ENCODE measurements around the gene ESYT2. TPM values are rescaled to one million over a fixed set of nuclear protein-coding genes. Genes with fewer than 3 reads are reported as not detected.
A peak's percentile ranks its signal among the peaks of the same experiment; 100 is the strongest.

ESYT2 gene
- total and polyA plus RNA-seq, 9 of the 15 experiments (the other 6 are each of a cell fraction or from before 2014, with no cell fraction given), result 5.8 to 86.9 (median 64.7) TPM

DNA sequence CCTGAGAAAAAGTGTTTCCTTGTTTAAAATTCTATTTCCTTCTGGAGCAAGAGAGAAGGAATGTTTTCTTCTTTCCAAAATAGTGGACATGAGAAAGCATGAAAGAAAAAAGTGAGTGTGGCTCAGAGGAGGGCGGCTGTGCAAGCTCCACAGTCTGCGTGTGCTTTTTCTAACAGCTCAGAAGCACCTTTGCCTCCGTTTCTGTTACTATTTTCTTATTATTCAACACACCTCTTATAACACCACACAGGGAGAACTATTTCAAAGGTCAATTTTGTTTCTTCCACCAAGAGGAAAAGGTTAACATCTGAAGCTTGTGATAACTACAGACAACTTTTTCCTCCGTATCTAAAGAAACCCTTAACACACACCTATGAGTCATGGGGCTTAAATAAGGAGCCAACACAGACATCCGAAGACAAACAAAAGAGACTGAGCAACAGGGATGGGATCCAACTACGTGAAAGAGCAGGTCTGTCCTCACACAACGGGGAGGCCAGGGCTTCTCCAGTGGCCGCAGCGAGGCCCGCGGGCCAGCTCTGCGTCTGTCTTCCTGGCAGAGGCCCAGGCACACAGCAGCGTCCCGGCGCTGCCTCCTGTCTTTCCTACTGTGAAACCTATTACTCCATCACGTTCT lies 88.5 kb downstream of the ESYT2 start (continued):
- TF ChIP-seq THRA (IDR thresholded peaks at IDR 0.05) (no peak), FOXK2 (conservative IDR thresholded peaks at IDR 0.05 in 1 of 2, IDR thresholded peaks at IDR 0.05 in 1 of 2; ENCODE audit: low read depth in 2 of 2) (peak; percentile 53 to 60; a peak in 3 of 4 replicates), HMGN3 (IDR thresholded peaks at IDR 0.05; ENCODE audit: borderline replicate concordance, extremely low read depth, insufficient read length, low read depth, low read length) (peak; percentile 55), GATA2 (CRISPR knock-in tag; IDR thresholded peaks at IDR 0.05) (peak; percentile 62; the same call in 1 of the 2 replicates), MYC (IDR thresholded peaks at IDR 0.05; ENCODE audit: low read depth, low read length) (peak; percentile 12; the same call in 1 of the 2 replicates), MYC (CRISPR knock-in tag; IDR thresholded peaks at IDR 0.05; ENCODE audit: borderline replicate concordance, low read depth) (no peak), OTX1 (CRISPR knock-in tag; IDR thresholded peaks at IDR 0.05) (no peak)

GRCh38 chr7:158740013-158740656 lies 89.2 kb downstream of the ESYT2 start:
- BruUV-seq (replicated peaks), result no TSS peak
- no peak overlapping the region for H3K4me3 ChIP-seq
- intact Hi-C loops (cut with micrococcal nuclease), result loop anchor here (2.0 to 5.0 kb wide), 2 partner anchors 38 to 89 kb away; partner anchors contain the start of genes ESYT2 and NCAPG2
- peaks cover 22 to 32% of the 10 kb centered on the region in 2 experiments; a peak in 4 of 5 replicates for H3K4me1 ChIP-seq (replicated peaks in 1 of 2; ENCODE audit: control insufficient read depth in 2 of 2, insufficient read depth in 2 of 2, low read length in 2 of 2)
- DNase-seq (ENCODE audit: extremely low read depth in 1 of 4, low spot score in 3 of 4) (peak in 2 of 4 experiments; percentile 48 to 58), ATAC-seq (peak; percentile 47), FAIRE-seq (peak; percentile 56)
- H3K4me2 ChIP-seq (ENCODE audit: insufficient read depth, low read length), result 0 out of 2 replicates have a peak overlapping the region, but pooled peaks have one; percentile 55
- POLR2A ChIA-PET, result interaction anchor here (0.7 to 3.5 kb wide), 9 partner anchors 8 to 128 kb away, joined by 3 to 22 read pairs (median 4); partner anchors contain the start of gene NCAPG2
- H3K9ac ChIP-seq (ENCODE audit: insufficient read depth in 1 of 2, low read depth in 2 of 2, low read length in 2 of 2), result peak overlapping the region; percentile 15 to 56; a peak in 3 of 4 replicates
- no peaks in the 10 kb centered on the region for H3K79me2 ChIP-seq (ENCODE audit: control insufficient read depth, insufficient read depth, low read length)
- H3K36me3 ChIP-seq (ENCODE audit: control insufficient read depth, insufficient read depth, low read length), result peaks cover 91% of the 10 kb centered on the region
- CTCF ChIA-PET (ENCODE audit: low intra/inter-chr PET ratio), result no interaction called here
- in situ Hi-C loops (cut with MboI), result no loop called here
- no peaks in the 10 kb centered on the region for H3K9me1 ChIP-seq (ENCODE audit: control insufficient read depth, insufficient read depth, low read length)
- H4K20me1 ChIP-seq (replicated peaks; ENCODE audit: control insufficient read depth, insufficient read depth, low read length), result no peaks in the 10 kb centered on the region
- WGBS (ENCODE audit: insufficient coverage, low coverage, missing lambda C conversion rate), result 36% methylated on average over 15 of the region's 15 CpGs
- no peaks in the 10 kb centered on the region for H3K9me3 ChIP-seq (replicated peaks; ENCODE audit: control insufficient read depth, insufficient read depth, low read depth, low read length)
- H3K27me3 ChIP-seq (ENCODE audit: control insufficient read depth in 2 of 2, insufficient read depth in 2 of 2, low read length in 2 of 2), result no peaks in the 10 kb centered on the region
- no peak overlapping the region for H2AFZ ChIP-seq (ENCODE audit: low read depth, low read length)
- peak overlapping the region; percentile 71 for H3K27ac ChIP-seq (ENCODE audit: extremely low read depth, low read depth, low read length)
- TF ChIP-seq TRIM24 (IDR thresholded peaks at IDR 0.05) (no peak), ZNF583 (CRISPR knock-in tag; IDR thresholded peaks at IDR 0.05) (0 out of 2 replicates have a peak, but pooled peaks have one; percentile 49), ZNF253 (CRISPR knock-in tag; conservative IDR thresholded peaks at IDR 0.05) (no peak)
- TF ChIP-seq, protein P1, sequence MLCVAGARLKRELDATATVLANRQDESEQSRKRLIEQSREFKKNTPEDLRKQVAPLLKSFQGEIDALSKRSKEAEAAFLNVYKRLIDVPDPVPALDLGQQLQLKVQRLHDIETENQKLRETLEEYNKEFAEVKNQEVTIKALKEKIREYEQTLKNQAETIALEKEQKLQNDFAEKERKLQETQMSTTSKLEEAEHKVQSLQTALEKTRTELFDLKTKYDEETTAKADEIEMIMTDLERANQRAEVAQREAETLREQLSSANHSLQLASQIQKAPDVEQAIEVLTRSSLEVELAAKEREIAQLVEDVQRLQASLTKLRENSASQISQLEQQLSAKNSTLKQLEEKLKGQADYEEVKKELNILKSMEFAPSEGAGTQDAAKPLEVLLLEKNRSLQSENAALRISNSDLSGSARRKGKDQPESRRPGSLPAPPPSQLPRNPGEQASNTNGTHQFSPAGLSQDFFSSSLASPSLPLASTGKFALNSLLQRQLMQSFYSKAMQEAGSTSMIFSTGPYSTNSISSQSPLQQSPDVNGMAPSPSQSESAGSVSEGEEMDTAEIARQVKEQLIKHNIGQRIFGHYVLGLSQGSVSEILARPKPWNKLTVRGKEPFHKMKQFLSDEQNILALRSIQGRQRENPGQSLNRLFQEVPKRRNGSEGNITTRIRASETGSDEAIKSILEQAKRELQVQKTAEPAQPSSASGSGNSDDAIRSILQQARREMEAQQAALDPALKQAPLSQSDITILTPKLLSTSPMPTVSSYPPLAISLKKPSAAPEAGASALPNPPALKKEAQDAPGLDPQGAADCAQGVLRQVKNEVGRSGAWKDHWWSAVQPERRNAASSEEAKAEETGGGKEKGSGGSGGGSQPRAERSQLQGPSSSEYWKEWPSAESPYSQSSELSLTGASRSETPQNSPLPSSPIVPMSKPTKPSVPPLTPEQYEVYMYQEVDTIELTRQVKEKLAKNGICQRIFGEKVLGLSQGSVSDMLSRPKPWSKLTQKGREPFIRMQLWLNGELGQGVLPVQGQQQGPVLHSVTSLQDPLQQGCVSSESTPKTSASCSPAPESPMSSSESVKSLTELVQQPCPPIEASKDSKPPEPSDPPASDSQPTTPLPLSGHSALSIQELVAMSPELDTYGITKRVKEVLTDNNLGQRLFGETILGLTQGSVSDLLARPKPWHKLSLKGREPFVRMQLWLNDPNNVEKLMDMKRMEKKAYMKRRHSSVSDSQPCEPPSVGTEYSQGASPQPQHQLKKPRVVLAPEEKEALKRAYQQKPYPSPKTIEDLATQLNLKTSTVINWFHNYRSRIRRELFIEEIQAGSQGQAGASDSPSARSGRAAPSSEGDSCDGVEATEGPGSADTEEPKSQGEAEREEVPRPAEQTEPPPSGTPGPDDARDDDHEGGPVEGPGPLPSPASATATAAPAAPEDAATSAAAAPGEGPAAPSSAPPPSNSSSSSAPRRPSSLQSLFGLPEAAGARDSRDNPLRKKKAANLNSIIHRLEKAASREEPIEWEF (CRISPR knock-in tag; IDR thresholded peaks at IDR 0.05), result no peak

Measured in K562 (cell line).